ENCODE data around the gene ZC2HC1B. TPM values are rescaled to one million over a fixed set of nuclear protein-coding genes. Genes with fewer than 3 reads are reported as not detected.

ZC2HC1B gene
- total RNA-seq = not detected in 2 replicates
- long read RNA-seq = 0 reads

DNA sequence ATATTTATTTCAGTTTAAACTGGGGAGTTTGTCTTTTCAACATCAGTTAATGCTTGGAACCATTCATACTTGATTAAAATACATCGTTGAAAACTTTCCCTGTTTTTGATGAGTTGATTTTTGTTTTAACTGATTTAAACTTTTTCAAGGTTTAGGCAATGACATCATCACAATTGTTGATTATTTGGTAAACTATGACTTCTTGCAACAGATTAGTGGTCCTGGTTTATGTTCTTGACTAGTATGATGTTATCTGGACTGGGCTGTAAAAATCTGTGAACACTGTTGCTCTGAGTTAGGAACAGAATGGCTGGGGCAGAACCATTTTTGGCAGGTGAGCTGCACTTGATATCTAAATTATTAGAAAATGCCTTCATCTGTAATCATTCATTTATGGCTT, at the start of gene ZC2HC1B:
ZC2HC1B (plus strand) TSS at position 241 of the 400 bp plus-strand sequence; CDS start at position 307, 66 bp downstream.
- Mint-ChIP-seq H3K4me1 (ENCODE audit: unreplicated experiment) (no peaks in the 10 kb centered on the region), H3K27me3 (ENCODE audit: unreplicated experiment) (no peaks in the 10 kb centered on the region), H3K27ac (ENCODE audit: unreplicated experiment) (no peak within 1 kb of the TSS), H3K9me3 (ENCODE audit: unreplicated experiment) (peaks cover 15% of the 10 kb centered on the region), H3K36me3 (ENCODE audit: unreplicated experiment) (peaks cover 65% of the 10 kb centered on the region), H3K4me3 (ENCODE audit: unreplicated experiment) (no peak within 1 kb of the TSS)
- DNase-seq (ENCODE audit: extremely low spot score, unreplicated experiment) = no peak
- TF ChIP-seq CTCF (IDR thresholded peaks at IDR 0.05) = no peak

GRCh38 chr6:143817621-143818020, 46.7 kb upstream of the ZC2HC1B start:
- no peaks in the 10 kb centered on the region for H3K27me3 Mint-ChIP-seq (ENCODE audit: unreplicated experiment)
- H3K9me3 Mint-ChIP-seq (ENCODE audit: unreplicated experiment) = no peaks in the 10 kb centered on the region

DNA sequence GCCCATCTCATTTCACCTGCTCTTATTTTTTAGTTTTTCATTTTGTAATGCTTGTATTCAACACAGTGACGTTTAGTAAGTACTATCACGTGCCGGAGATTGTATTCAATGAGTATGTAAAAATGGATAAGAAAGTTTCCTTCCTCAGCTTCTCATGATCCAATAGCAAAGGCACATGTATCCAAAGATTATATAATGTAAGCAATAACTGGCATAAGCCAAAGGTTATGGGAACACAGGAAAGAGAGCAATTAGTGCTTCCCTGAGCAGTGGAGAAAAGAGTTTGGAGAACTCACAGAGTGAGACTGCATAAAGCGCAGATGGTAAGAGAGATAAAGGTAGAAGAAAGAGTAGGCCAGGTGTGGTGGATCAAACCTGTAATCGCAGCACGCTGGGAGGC, 42.9 kb upstream of the ZC2HC1B start:
- peaks cover 38% of the 10 kb centered on the region for H3K4me1 Mint-ChIP-seq (ENCODE audit: unreplicated experiment)
- no peak for TF ChIP-seq CTCF (IDR thresholded peaks at IDR 0.05)
- no peaks in the 10 kb centered on the region for H3K27me3 Mint-ChIP-seq (ENCODE audit: unreplicated experiment)
- H3K4me3 Mint-ChIP-seq (ENCODE audit: unreplicated experiment) = no peak overlapping the region
- DNase-seq (ENCODE audit: extremely low spot score, unreplicated experiment) = no peak
- no peaks in the 10 kb centered on the region for H3K9me3 Mint-ChIP-seq (ENCODE audit: unreplicated experiment)
- H3K27ac Mint-ChIP-seq (ENCODE audit: unreplicated experiment) = no peak overlapping the region
- H3K36me3 Mint-ChIP-seq (ENCODE audit: unreplicated experiment) = peaks cover 45% of the 10 kb centered on the region

More at GRCh38 chr6:143817621-143818020, 46.7 kb upstream of the ZC2HC1B start:
- no peak for TF ChIP-seq CTCF (IDR thresholded peaks at IDR 0.05)
- peaks cover 13% of the 10 kb centered on the region for H3K4me1 Mint-ChIP-seq (ENCODE audit: unreplicated experiment)
- peaks cover 46% of the 10 kb centered on the region for H3K36me3 Mint-ChIP-seq (ENCODE audit: unreplicated experiment)
- no peak overlapping the region for H3K4me3 Mint-ChIP-seq (ENCODE audit: unreplicated experiment)
- H3K27ac Mint-ChIP-seq (ENCODE audit: unreplicated experiment) = no peak overlapping the region
- DNase-seq (ENCODE audit: extremely low spot score, unreplicated experiment) = no peak

DNA sequence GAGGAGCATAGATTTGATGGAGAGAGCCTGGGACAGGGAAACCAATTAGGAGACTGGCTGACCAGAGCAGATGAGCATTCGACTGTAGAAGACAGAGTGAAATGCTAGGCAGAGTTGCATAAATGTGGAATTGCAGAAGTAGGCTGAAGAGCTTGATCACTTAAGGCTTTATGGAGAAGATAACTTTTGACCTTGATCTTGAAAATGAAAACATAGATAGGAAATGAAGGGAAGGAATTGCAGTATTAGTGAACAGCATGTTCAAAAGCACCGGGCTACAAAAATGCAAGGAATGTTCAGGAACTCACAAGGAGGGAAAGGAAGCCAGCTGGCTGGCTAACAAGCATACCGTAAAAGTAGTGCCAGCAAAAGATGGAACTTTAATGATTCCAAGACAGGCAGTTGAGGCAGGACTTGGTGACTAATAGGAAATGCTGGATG, 41.7 kb upstream of the ZC2HC1B start:
- Mint-ChIP-seq H3K4me1 (ENCODE audit: unreplicated experiment) (peaks cover 38% of the 10 kb centered on the region), H3K27me3 (ENCODE audit: unreplicated experiment) (no peaks in the 10 kb centered on the region), H3K9me3 (ENCODE audit: unreplicated experiment) (no peaks in the 10 kb centered on the region), H3K27ac (ENCODE audit: unreplicated experiment) (peak overlapping the region; percentile 63), H3K36me3 (ENCODE audit: unreplicated experiment) (peaks cover 41% of the 10 kb centered on the region), H3K4me3 (ENCODE audit: unreplicated experiment) (no peak overlapping the region)
- DNase-seq (ENCODE audit: extremely low spot score, unreplicated experiment) = no peak
- no peak for TF ChIP-seq CTCF (IDR thresholded peaks at IDR 0.05)

DNA sequence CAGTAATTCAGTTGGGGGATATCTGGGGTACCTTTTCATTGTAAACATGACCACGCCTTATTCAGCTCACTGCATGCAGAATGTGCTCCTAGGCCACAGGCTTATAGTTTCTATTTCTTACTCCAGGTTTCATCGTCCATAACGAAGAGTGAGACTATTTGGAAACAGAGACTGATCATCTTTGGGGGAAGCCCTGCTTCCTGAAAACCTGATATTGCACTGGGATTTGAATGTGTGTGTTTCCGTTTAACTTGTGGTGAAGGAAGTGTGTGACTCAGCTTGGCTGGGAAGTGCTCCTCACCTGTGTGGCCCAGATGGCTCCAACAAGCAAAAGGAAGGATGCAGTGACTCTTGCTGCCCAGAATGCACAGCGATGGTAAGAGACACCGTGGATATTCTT, 40.7 kb upstream of the ZC2HC1B start:
- Mint-ChIP-seq H3K4me3 (ENCODE audit: unreplicated experiment) (no peak overlapping the region), H3K27ac (ENCODE audit: unreplicated experiment) (peak overlapping the region; percentile 63)

More for the DNA sequence above, 40.7 kb upstream of the ZC2HC1B start:
- Mint-ChIP-seq H3K9me3 (ENCODE audit: unreplicated experiment) (no peaks in the 10 kb centered on the region), H3K36me3 (ENCODE audit: unreplicated experiment) (peaks cover 35% of the 10 kb centered on the region), H3K27me3 (ENCODE audit: unreplicated experiment) (no peaks in the 10 kb centered on the region), H3K4me1 (ENCODE audit: unreplicated experiment) (peaks cover 40% of the 10 kb centered on the region)
- no peak for DNase-seq (ENCODE audit: extremely low spot score, unreplicated experiment)
- no peak for TF ChIP-seq CTCF (IDR thresholded peaks at IDR 0.05)
